ENCODE results near the gene SEC23B.

SEC23B gene

GRCh38 chr20:18507218-18508191 lies at the start of gene SEC23B:
Gene SEC23B (plus strand): TSS chr20:18507940. CDS start chr20:18510836, 2,896 bp downstream.
- H3K4me3 ChIP-seq (ENCODE audit: low read depth, low read length), result peak within 1 kb of the TSS; percentile 97
- DNase-seq (ENCODE audit: low read depth), result peak; percentile 98
- TF ChIP-seq CTCF (IDR thresholded peaks at IDR 0.05; ENCODE audit: insufficient read depth, low read depth, low read length, missing control alignments), result no peak

- no peak for DNase-seq (ENCODE audit: low read depth)
- no peak for TF ChIP-seq CTCF (IDR thresholded peaks at IDR 0.05; ENCODE audit: insufficient read depth, low read depth, low read length, missing control alignments)
- H3K4me3 ChIP-seq (ENCODE audit: low read depth, low read length), result no peak overlapping the region; the same call in 1 of the 2 replicates
Measured at GRCh38 chr20:18465536-18466200, 42.1 kb upstream of the SEC23B start.

- DNase-seq (ENCODE audit: low read depth), result no peak
- H3K4me3 ChIP-seq (ENCODE audit: low read depth, low read length), result peak overlapping the region; percentile 77
- no peak for TF ChIP-seq CTCF (IDR thresholded peaks at IDR 0.05; ENCODE audit: insufficient read depth, low read depth, low read length, missing control alignments)
Measured at GRCh38 chr20:18466574-18466893, 41.2 kb upstream of the SEC23B start.

- H3K4me3 ChIP-seq (ENCODE audit: low read depth, low read length), result peak within 1 kb of the TSS; percentile 77
- peak; percentile 96 for DNase-seq (ENCODE audit: low read depth)
- TF ChIP-seq CTCF (IDR thresholded peaks at IDR 0.05; ENCODE audit: insufficient read depth, low read depth, low read length, missing control alignments), result no peak
Measured at GRCh38 chr20:18466894-18467730, 40.6 kb upstream of the SEC23B start, which contains the start of the genes DZANK1 and POLR3F. Gene DZANK1 (minus strand): TSS chr20:18467030. CDS start chr20:18465358, 1,672 bp downstream. Gene POLR3F (plus strand): TSS chr20:18467390. CDS start chr20:18467507, 117 bp downstream.

- TF ChIP-seq CTCF (IDR thresholded peaks at IDR 0.05; ENCODE audit: insufficient read depth, low read depth, low read length, missing control alignments), result no peak
- no peak for DNase-seq (ENCODE audit: low read depth)
- H3K4me3 ChIP-seq (ENCODE audit: low read depth, low read length), result no peak overlapping the region
Measured at GRCh38 chr20:18477218-18477617, 30.5 kb upstream of the SEC23B start.

GRCh38 chr20:18477821-18478220 lies 29.9 kb upstream of the SEC23B start:
- DNase-seq (ENCODE audit: low read depth), result no peak
- no peak overlapping the region for H3K4me3 ChIP-seq (ENCODE audit: low read depth, low read length)
- TF ChIP-seq CTCF (IDR thresholded peaks at IDR 0.05; ENCODE audit: insufficient read depth, low read depth, low read length, missing control alignments), result no peak
